HEK293 (cell line): ENCODE results near the gene CBX3.

Experiments
- CTCF ChIA-PET: fragments of 350-600 bp; formaldehyde crosslinking; extraction: SDS; loops from one replicate; lab custom pipeline; 2021; ENCODE audit warnings: antibody characterized with exemption; lab: Yijun Ruan, JAX
- POLR2A ChIA-PET: fragments of 300-600 bp; formaldehyde crosslinking; extraction: SDS; loops from one replicate; lab custom pipeline; 2020; ENCODE audit warnings: antibody characterized with exemption, inconsistent platforms; lab: Yijun Ruan, JAX
- H3K27ac ChIP-seq: fragments of 200-500 bp; sonication (Bioruptor generic); 2 replicates; pipeline ENCODE4 v1.5.1; 2014; ENCODE audit warnings: low read depth, low read length, control low read depth, inconsistent platforms; ENCODE audit errors: extremely low read depth
- H3K36me3 ChIP-seq, 2 experiments: fragments of 200-500 bp in 1 of 2; sonication (Bioruptor generic) in 1 of 2; 1 replicate in 1 of 2; 2 replicates in 1 of 2; pipeline ENCODE4 v1.5.1; 2014 to 2017; ENCODE audit warnings: inconsistent platforms in 2 of 2, low read length in 2 of 2; ENCODE audit not compliant: control insufficient read depth in 2 of 2, insufficient read depth in 1 of 2
- H3K4me1 ChIP-seq: fragments of 200-500 bp; sonication (Bioruptor generic); 2 replicates; pipeline ENCODE4 v1.5.1; 2014; ENCODE audit warnings: mild to moderate bottlenecking, low read length, inconsistent platforms; ENCODE audit not compliant: control insufficient read depth, insufficient read depth
- H3K4me3 ChIP-seq: 2 replicates; pipeline ENCODE4 v1.5.1; 2011; ENCODE audit warnings: low read depth, mild to moderate bottlenecking, control low read depth, low read length, moderate library complexity
- H3K9me3 ChIP-seq: fragments of 200-500 bp; sonication (Bioruptor generic); 2 replicates; pipeline ENCODE4 v1.5.1; 2014; ENCODE audit warnings: low read depth, low read length, inconsistent platforms; ENCODE audit not compliant: control insufficient read depth, insufficient read depth
- BCL6B ChIP-seq: fragments of 450-650 bp; formaldehyde crosslinking; IDR thresholded peaks from 2 replicates; pipeline ENCODE4 v1.5.1; 2017; ENCODE audit warnings: missing biosample characterization, missing genetic modification characterization
- GFI1B ChIP-seq: fragments of 450-650 bp; formaldehyde crosslinking; IDR thresholded peaks from 2 replicates; pipeline ENCODE4 v1.5.1; 2016; ENCODE audit warnings: missing biosample characterization, missing genetic modification characterization
- KLF1 ChIP-seq: fragments of 450-650 bp; formaldehyde crosslinking; IDR thresholded peaks from 2 replicates; pipeline ENCODE4 v1.5.1; 2016; ENCODE audit warnings: missing biosample characterization, missing genetic modification characterization
- PRDM6 ChIP-seq: fragments of 450-650 bp; formaldehyde crosslinking; IDR thresholded peaks from 2 replicates; pipeline ENCODE4 v1.5.1; 2017; ENCODE audit warnings: missing biosample characterization, missing genetic modification characterization
- RBAK ChIP-seq: fragments of 450-650 bp; formaldehyde crosslinking; IDR thresholded peaks from 2 replicates; pipeline ENCODE4 v1.5.1; 2016; ENCODE audit warnings: missing biosample characterization, missing genetic modification characterization
- SCRT1 ChIP-seq: fragments of 450-650 bp; formaldehyde crosslinking; IDR thresholded peaks from 2 replicates; pipeline ENCODE4 v1.5.1; 2016; ENCODE audit warnings: missing biosample characterization, missing genetic modification characterization, borderline replicate concordance
- WT1 ChIP-seq: fragments of 450-650 bp; formaldehyde crosslinking; IDR thresholded peaks from 2 replicates; pipeline ENCODE4 v1.5.1; 2016; ENCODE audit warnings: missing biosample characterization, missing genetic modification characterization
- ZFP3 ChIP-seq: fragments of 450-650 bp; formaldehyde crosslinking; IDR thresholded peaks from 2 replicates; pipeline ENCODE4 v1.5.1; 2016; ENCODE audit warnings: low read depth, missing biosample characterization, missing genetic modification characterization
- ZNF146 ChIP-seq: fragments of 450-650 bp; formaldehyde crosslinking; IDR thresholded peaks from 2 replicates; pipeline ENCODE4 v1.5.1; 2016; ENCODE audit warnings: missing biosample characterization, missing genetic modification characterization
- ZNF211 ChIP-seq: fragments of 450-650 bp; formaldehyde crosslinking; IDR thresholded peaks from 2 replicates; pipeline ENCODE4 v1.5.1; 2016; ENCODE audit warnings: low read depth, missing biosample characterization, missing genetic modification characterization
- ZNF26 ChIP-seq: fragments of 450-650 bp; formaldehyde crosslinking; IDR thresholded peaks from 2 replicates; pipeline ENCODE4 v1.5.1; 2016; ENCODE audit warnings: missing biosample characterization, missing genetic modification characterization
- ZNF280D ChIP-seq: fragments of 450-650 bp; formaldehyde crosslinking; IDR thresholded peaks from 2 replicates; pipeline ENCODE4 v1.5.1; 2016; ENCODE audit warnings: missing biosample characterization, missing genetic modification characterization
- ZNF292 ChIP-seq: fragments of 450-650 bp; formaldehyde crosslinking; IDR thresholded peaks from 2 replicates; pipeline ENCODE4 v1.5.1; 2016; ENCODE audit warnings: low read depth, missing biosample characterization, missing genetic modification characterization, borderline replicate concordance
- ZNF324 ChIP-seq: fragments of 450-650 bp; formaldehyde crosslinking; IDR thresholded peaks from 2 replicates; pipeline ENCODE4 v1.5.1; 2016; ENCODE audit warnings: missing biosample characterization, missing genetic modification characterization
- ZNF362 ChIP-seq: fragments of 450-650 bp; formaldehyde crosslinking; IDR thresholded peaks from 2 replicates; pipeline ENCODE4 v1.5.1; 2016; ENCODE audit warnings: missing biosample characterization, missing genetic modification characterization
- ZNF37A ChIP-seq: fragments of 450-650 bp; IDR thresholded peaks from 2 replicates; pipeline ENCODE4 v1.5.1; 2018; ENCODE audit warnings: missing biosample characterization, missing genetic modification characterization
- ZNF391 ChIP-seq: fragments of 450-650 bp; formaldehyde crosslinking; IDR thresholded peaks from 2 replicates; pipeline ENCODE4 v1.5.1; 2016; ENCODE audit warnings: low read depth, missing biosample characterization, missing genetic modification characterization, borderline replicate concordance
- ZNF426 ChIP-seq: fragments of 450-650 bp; formaldehyde crosslinking; IDR thresholded peaks from 2 replicates; pipeline ENCODE4 v1.5.1; 2017; ENCODE audit warnings: missing biosample characterization, missing genetic modification characterization, mild to moderate bottlenecking, inconsistent platforms, moderate library complexity
- ZNF449 ChIP-seq: fragments of 450-650 bp; formaldehyde crosslinking; IDR thresholded peaks from 2 replicates; pipeline ENCODE4 v1.5.1; 2017; ENCODE audit warnings: missing biosample characterization, mild to moderate bottlenecking, missing genetic modification characterization, moderate library complexity
- ZNF623 ChIP-seq: fragments of 450-650 bp; formaldehyde crosslinking; IDR thresholded peaks from 2 replicates; pipeline ENCODE4 v1.5.1; 2016; ENCODE audit warnings: missing biosample characterization, missing genetic modification characterization
- ZNF791 ChIP-seq: fragments of 450-650 bp; formaldehyde crosslinking; IDR thresholded peaks from 2 replicates; pipeline ENCODE4 v1.5.1; 2016; ENCODE audit warnings: missing biosample characterization, missing genetic modification characterization
- ZNF843 ChIP-seq: fragments of 450-650 bp; formaldehyde crosslinking; IDR thresholded peaks from 2 replicates; pipeline ENCODE4 v1.5.1; 2016; ENCODE audit warnings: missing biosample characterization, missing genetic modification characterization
- ZSCAN30 ChIP-seq: fragments of 450-650 bp; IDR thresholded peaks from 2 replicates; pipeline ENCODE4 v1.5.1; 2018; ENCODE audit warnings: missing biosample characterization, mild to moderate bottlenecking, missing genetic modification characterization, moderate library complexity

Gene CBX3

GRCh38 chr7:26197153-26198115, 4.1 kb upstream of the CBX3 start:
- peak; percentile 16; the same call in 1 of the 2 replicates for TF ChIP-seq PRDM6
- TF ChIP-seq ZNF426: peak; percentile 8; the same call in 1 of the 2 replicates
- TF ChIP-seq ZNF280D (tag by site-specific recombination): no peak
- no peak for TF ChIP-seq WT1 (tag by site-specific recombination)
- no peak for TF ChIP-seq ZSCAN30
- no peak for TF ChIP-seq SCRT1 (tag by site-specific recombination)
- TF ChIP-seq ZNF146: no peak
- peak; percentile 20; the same call in 1 of the 2 replicates for TF ChIP-seq ZNF362 (tag by site-specific recombination)
- no peak for TF ChIP-seq RBAK
- no peak for TF ChIP-seq BCL6B
- TF ChIP-seq ZFP3 (tag by site-specific recombination): no peak
- TF ChIP-seq ZNF37A (tag by site-specific recombination): no peak
- no peak for TF ChIP-seq ZNF791
- no peak for TF ChIP-seq ZNF391 (tag by site-specific recombination)
- TF ChIP-seq KLF1 (tag by site-specific recombination): no peak
- no peak for TF ChIP-seq ZNF623 (tag by site-specific recombination)
- no peak for TF ChIP-seq GFI1B (tag by site-specific recombination)
- no peak for TF ChIP-seq ZNF324 (tag by site-specific recombination)
- no peak for TF ChIP-seq ZNF449 (tag by site-specific recombination)
- no peak for TF ChIP-seq ZNF292
- no peak for TF ChIP-seq ZNF843 (tag by site-specific recombination)
- no peak for TF ChIP-seq ZNF211 (tag by site-specific recombination)
- TF ChIP-seq ZNF26 (tag by site-specific recombination): no peak
- H3K27ac ChIP-seq: no peak overlapping the region

More at GRCh38 chr7:26197153-26198115, 4.1 kb upstream of the CBX3 start:
- Histone ChIP-seq H3K36me3 (peaks cover 50 to 70% of the 10 kb centered on the region in 2 experiments), H3K4me3 (peak overlapping the region; percentile 100), H3K4me1 (peaks cover 12% of the 10 kb centered on the region), H3K9me3 (no peaks in the 10 kb centered on the region)
- ChIA-PET CTCF (interaction anchor here (0.6 to 3.9 kb wide), 16 partner anchors 8 to 964 kb away, joined by 3 to 48 read pairs (median 4); partner anchors contain the start of gene NFE2L3), POLR2A (interaction anchor here (0.9 to 6.0 kb wide), 4 partner anchors 9 to 335 kb away, joined by 5 to 56 read pairs (median 10); partner anchors contain the start of gene NFE2L3)
